ENCODE data around the gene SPNS2.
"Not testable (repeated sequence)": the region's sequence is repeated elsewhere in the genome, so short reads cannot be mapped to it uniquely, and the experiment has no call there.

SPNS2 gene

DNA sequence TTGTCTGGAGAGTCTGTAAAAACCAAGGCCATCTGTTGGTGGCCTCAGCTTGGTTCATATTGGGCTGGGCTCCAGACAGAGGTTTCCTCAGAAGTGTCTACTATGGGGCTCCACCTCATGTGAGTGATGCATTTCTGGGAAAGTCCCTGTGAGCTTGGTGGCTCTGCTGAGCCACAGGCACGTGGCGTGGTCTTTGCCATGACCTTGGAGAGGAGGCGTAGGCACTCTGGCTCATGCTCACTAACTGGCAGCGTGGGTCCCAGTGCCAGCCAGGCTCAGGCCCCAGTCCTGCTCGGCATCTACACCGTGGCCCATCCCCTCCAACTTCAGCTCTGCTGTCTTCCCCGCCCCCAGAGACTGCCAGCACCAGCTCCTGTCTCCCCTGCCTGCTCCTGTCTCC lies 75.0 kb downstream of the SPNS2 start:
- peak; percentile 44 for DNase-seq (ENCODE audit: low read depth)
- H3K4me3 ChIP-seq (ENCODE audit: low read length), result no peak overlapping the region
- TF ChIP-seq, protein P1, sequence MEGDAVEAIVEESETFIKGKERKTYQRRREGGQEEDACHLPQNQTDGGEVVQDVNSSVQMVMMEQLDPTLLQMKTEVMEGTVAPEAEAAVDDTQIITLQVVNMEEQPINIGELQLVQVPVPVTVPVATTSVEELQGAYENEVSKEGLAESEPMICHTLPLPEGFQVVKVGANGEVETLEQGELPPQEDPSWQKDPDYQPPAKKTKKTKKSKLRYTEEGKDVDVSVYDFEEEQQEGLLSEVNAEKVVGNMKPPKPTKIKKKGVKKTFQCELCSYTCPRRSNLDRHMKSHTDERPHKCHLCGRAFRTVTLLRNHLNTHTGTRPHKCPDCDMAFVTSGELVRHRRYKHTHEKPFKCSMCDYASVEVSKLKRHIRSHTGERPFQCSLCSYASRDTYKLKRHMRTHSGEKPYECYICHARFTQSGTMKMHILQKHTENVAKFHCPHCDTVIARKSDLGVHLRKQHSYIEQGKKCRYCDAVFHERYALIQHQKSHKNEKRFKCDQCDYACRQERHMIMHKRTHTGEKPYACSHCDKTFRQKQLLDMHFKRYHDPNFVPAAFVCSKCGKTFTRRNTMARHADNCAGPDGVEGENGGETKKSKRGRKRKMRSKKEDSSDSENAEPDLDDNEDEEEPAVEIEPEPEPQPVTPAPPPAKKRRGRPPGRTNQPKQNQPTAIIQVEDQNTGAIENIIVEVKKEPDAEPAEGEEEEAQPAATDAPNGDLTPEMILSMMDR (IDR thresholded peaks at IDR 0.05; ENCODE audit: insufficient read depth, low read depth, low read length, missing control alignments), result no peak

DNA sequence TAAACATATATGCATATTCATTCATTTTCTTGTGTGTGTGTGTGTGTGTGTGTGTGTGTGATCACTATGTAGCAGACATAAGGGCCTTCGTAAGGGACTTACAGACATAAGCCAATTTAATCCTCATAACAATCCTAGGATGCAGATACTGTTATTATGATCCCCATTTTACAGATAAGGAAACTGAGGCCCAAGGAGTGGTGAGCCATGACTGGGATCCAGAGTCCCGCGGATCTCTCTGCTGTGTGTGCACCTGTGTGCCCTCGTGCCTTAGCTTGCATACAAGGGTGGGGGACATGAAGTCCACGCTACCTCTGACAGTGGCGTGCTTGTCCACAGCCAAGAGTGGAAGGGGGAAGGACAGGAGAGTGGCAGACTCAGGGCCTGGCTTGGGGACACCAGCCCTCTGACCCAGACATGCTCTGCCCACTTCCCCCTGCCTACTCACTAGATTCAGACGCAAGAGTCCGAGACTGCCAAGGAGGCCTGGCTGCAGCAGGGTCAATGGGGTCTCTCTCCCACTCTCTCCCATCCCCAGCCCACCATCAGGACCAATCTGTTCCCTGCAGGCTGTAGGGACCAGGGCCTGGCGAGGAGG lies 75.9 kb downstream of the SPNS2 start:
- H3K4me3 ChIP-seq (ENCODE audit: low read length), result no peak overlapping the region
- TF ChIP-seq, protein P1 (IDR thresholded peaks at IDR 0.05; ENCODE audit: insufficient read depth, low read depth, low read length, missing control alignments), result no peak
- no peak for DNase-seq (ENCODE audit: low read depth)

DNA sequence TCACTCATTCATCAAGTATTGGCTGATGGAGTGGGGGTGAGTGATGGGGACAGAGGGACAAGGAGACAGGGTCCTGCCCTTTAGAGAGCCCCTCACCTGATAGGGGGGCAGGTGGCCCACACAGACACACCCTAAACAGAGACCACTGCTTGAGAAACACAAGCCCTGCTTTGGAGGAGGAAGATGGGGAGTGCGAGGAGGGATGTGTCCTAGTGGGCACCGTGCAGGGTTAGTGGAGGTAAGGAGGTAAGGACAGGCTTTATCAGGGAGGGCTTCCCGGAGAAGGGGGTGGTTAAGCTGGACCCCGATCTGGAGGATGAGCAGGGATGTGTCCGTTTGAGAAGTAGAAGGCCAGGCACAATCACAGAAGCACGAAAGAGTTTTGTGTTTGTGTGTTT lies 77.5 kb downstream of the SPNS2 start:
- DNase-seq (ENCODE audit: low read depth), result no peak
- H3K4me3 ChIP-seq (ENCODE audit: low read length), result no peak overlapping the region
- TF ChIP-seq, protein P1 (IDR thresholded peaks at IDR 0.05; ENCODE audit: insufficient read depth, low read depth, low read length, missing control alignments), result no peak

DNA sequence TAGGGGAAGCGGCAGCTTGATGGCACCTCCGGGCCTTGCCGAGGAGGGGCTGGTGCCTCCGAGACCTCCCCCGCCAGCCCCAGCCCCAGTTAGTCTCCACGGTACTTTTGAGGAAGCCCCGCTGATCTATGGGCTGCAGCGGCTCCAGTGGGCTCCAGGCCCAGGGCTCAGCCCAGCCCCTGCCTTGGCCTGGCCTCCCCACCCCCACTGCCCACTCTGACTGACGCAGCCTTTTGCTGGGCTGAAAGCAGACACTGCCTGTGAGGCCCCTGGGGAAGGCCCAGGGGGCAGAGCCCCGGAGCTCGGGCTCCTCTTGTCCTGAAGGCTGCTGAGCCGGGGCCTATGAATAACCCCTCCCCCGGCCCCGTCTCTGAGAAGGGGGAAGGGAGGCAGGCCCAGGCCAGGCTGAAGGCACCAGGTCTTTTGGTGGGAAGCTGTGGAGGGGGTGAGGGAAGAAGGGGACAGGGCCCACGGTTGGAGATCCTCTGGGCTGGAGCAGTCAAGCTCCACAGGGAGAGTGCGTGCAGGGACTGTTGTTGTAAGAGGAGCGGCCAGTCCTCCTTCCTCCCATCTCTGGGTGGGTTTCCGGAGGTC lies 78.1 kb downstream of the SPNS2 start:
- DNase-seq (ENCODE audit: low read depth), result no peak
- no peak overlapping the region for H3K4me3 ChIP-seq (ENCODE audit: low read length)
- TF ChIP-seq, protein P1 (IDR thresholded peaks at IDR 0.05; ENCODE audit: insufficient read depth, low read depth, low read length, missing control alignments), result no peak

DNA sequence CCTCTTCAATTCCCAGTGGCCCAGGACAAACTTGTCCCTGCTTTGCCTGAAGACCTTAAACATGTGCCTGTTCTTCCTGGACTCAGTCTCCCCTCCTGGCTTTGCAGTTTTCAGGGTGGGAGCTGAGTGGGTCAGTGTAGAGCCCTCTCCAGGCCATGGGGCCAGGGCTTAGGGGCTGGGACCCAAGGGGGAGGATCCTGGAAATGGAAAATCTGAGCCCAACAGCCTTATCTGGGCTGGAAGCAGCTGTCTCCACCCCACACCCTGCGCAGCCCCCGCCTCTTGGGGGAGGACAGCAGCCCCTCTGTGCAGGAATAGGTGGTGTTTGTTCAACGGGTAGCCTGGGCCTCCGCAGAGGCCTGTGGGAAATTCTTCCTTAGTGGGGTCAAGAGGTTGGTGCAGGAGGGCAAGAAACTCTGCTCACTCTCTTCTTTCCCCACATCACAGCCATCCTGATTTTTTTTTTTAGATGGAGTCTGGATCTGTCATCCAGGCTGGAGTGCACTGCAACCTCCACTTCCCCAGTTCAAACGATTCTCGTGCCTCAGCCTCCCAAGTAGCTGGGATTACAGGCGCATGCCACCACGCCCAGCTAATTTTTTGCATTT lies 78.8 kb downstream of the SPNS2 start:
- TF ChIP-seq, protein P1 (IDR thresholded peaks at IDR 0.05; ENCODE audit: insufficient read depth, low read depth, low read length, missing control alignments), result no peak
- no peak overlapping the region for H3K4me3 ChIP-seq (ENCODE audit: low read length)
- DNase-seq (ENCODE audit: low read depth), result no peak

DNA sequence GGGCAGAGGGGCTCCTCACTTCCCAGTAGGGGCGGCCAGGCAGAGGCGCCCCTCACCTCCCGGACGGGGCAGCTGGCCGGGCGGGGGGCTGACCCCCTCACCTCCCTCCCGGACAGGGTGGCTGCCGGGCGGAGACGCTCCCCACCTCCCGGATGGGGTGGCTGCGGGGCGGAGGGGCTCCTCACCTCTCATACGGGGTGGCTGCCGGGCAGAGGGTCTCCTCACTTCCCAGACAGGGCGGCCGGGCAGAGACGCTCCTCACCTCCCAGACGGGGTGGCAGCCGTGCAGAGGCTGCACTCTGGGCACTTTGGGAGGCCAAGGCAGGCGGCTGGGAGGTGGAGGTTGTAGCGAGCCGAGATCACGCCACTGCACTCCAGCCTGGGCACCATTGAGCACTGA lies 79.7 kb downstream of the SPNS2 start:
- DNase-seq (ENCODE audit: low read depth); H3K4me3 ChIP-seq (ENCODE audit: low read length): not testable (repeated sequence)

DNA sequence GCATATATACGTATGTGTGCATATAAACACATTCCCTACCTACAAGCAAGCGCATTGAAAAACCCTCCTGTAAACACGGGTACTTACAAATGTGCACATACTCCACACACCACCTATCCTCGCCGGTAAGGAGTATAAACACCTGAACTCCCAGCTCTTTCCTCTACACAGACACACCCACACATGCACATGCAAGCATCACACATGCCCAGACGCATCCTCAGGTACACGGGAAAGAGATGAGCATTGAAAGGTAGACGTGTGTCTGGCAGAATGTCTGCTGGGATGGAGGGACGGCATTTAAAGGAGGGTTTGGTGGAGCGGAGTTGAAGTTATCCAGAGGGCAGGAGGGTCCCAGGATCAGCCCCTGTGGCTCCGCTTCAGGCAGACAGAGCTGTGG lies 81.0 kb downstream of the SPNS2 start:
- peak; percentile 75 for DNase-seq (ENCODE audit: low read depth)
- TF ChIP-seq, protein P1 (IDR thresholded peaks at IDR 0.05; ENCODE audit: insufficient read depth, low read depth, low read length, missing control alignments), result no peak
- H3K4me3 ChIP-seq (ENCODE audit: low read length), result no peak overlapping the region

Measured in epithelial cell of esophagus (primary cell).